ENCODE measurements around the gene GAREM2.

Gene GAREM2

DNA sequence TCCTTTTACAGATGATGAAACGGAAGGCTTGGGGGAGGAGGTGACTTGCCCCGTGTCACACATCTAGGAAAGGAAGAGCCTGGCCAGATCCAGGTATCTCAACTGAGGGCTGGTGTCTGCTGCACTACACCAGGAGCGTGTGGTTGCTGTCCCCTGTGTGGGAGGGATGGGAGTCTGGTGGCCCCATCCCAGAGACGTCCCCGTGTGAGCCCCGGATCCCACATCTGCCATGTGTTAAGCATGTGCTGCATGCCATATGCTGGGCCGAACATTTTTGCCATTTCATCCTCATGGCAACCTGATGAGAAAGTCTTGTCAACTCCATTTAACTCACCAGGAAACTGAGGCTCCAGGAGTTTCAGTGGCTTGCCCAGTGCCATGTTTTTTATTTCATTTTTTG lies 4.2 kb downstream of the GAREM2 start (continued):
- TF ChIP-seq YY1 (tag by site-specific recombination; IDR thresholded peaks at IDR 0.05) (no peak), ZNF221 (tag by site-specific recombination; IDR thresholded peaks at IDR 0.05; ENCODE audit: borderline replicate concordance) (no peak), ZNF747 (tag by site-specific recombination; IDR thresholded peaks at IDR 0.05) (no peak), ZNF654 (tag by site-specific recombination; IDR thresholded peaks at IDR 0.05; ENCODE audit: low read depth) (no peak), SP7 (tag by site-specific recombination; IDR thresholded peaks at IDR 0.05) (no peak)

DNA sequence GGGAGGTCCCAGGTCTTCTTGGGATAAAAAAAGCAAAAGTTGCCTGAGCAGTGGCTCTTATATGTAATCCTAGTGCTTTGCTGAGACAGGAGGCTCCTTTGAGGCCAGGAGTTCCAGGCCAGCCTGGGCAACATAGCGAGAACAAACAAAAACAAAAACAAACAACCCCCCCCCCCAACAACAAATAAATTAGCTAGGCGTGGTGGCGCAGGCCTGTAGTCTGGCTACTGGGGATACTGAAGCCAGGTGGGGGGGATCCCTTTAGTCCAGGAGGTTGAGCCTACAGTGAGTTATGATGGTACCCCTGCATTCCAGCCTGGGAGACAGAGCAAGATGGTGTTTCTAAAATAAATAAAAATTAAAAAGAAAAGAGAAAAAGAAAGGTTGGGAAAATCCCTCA lies 5.4 kb downstream of the GAREM2 start:
- H3K4me3 ChIP-seq (ENCODE audit: low read depth, low read length): no peak overlapping the region
- no peak overlapping the region for H3K27ac ChIP-seq (ENCODE audit: extremely low read depth, low read depth, low read length)
- POLR2A ChIA-PET: no interaction called here
- no peaks in the 10 kb centered on the region for H3K9me3 ChIP-seq (ENCODE audit: control insufficient read depth, insufficient read depth, low read depth, low read length)
- H3K4me1 ChIP-seq (ENCODE audit: control insufficient read depth, insufficient read depth, low read length): no peaks in the 10 kb centered on the region; the same call in 1 of the 2 replicates
- CTCF ChIA-PET: interaction anchor here (0.5 kb wide), 1 partner anchor 230 kb away, joined by 5 read pairs; no protein-coding TSS in a partner anchor
- H3K36me3 ChIP-seq (ENCODE audit: control insufficient read depth in 2 of 2, insufficient read depth in 1 of 2, low read length in 2 of 2): peaks cover 0 to 37% of the 10 kb centered on the region in 2 experiments; a peak in 2 of 3 replicates
- TF ChIP-seq ZNF223 (tag by site-specific recombination; IDR thresholded peaks at IDR 0.05) (no peak), HOXD13 (CRISPR knock-in tag; IDR thresholded peaks at IDR 0.05; ENCODE audit: borderline replicate concordance) (no peak), ZNF324 (tag by site-specific recombination; IDR thresholded peaks at IDR 0.05) (no peak), ZSCAN30 (tag by site-specific recombination; IDR thresholded peaks at IDR 0.05) (no peak), ZNF561 (tag by site-specific recombination; IDR thresholded peaks at IDR 0.05; ENCODE audit: borderline replicate concordance) (no peak), ZNF747 (tag by site-specific recombination; IDR thresholded peaks at IDR 0.05) (no peak), ZNF404 (tag by site-specific recombination; IDR thresholded peaks at IDR 0.05) (no peak), ZNF350 (tag by site-specific recombination; IDR thresholded peaks at IDR 0.05) (no peak), FEZF1 (tag by site-specific recombination; IDR thresholded peaks at IDR 0.05) (no peak), ZNF701 (tag by site-specific recombination; IDR thresholded peaks at IDR 0.05) (no peak)
- TF ChIP-seq, protein P1, sequence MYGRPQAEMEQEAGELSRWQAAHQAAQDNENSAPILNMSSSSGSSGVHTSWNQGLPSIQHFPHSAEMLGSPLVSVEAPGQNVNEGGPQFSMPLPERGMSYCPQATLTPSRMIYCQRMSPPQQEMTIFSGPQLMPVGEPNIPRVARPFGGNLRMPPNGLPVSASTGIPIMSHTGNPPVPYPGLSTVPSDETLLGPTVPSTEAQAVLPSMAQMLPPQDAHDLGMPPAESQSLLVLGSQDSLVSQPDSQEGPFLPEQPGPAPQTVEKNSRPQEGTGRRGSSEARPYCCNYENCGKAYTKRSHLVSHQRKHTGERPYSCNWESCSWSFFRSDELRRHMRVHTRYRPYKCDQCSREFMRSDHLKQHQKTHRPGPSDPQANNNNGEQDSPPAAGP (tag by site-specific recombination; IDR thresholded peaks at IDR 0.05): no peak
- TF ChIP-seq, protein P2, sequence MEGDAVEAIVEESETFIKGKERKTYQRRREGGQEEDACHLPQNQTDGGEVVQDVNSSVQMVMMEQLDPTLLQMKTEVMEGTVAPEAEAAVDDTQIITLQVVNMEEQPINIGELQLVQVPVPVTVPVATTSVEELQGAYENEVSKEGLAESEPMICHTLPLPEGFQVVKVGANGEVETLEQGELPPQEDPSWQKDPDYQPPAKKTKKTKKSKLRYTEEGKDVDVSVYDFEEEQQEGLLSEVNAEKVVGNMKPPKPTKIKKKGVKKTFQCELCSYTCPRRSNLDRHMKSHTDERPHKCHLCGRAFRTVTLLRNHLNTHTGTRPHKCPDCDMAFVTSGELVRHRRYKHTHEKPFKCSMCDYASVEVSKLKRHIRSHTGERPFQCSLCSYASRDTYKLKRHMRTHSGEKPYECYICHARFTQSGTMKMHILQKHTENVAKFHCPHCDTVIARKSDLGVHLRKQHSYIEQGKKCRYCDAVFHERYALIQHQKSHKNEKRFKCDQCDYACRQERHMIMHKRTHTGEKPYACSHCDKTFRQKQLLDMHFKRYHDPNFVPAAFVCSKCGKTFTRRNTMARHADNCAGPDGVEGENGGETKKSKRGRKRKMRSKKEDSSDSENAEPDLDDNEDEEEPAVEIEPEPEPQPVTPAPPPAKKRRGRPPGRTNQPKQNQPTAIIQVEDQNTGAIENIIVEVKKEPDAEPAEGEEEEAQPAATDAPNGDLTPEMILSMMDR (tag by site-specific recombination; IDR thresholded peaks at IDR 0.05): no peak
- TF ChIP-seq, protein P3, sequence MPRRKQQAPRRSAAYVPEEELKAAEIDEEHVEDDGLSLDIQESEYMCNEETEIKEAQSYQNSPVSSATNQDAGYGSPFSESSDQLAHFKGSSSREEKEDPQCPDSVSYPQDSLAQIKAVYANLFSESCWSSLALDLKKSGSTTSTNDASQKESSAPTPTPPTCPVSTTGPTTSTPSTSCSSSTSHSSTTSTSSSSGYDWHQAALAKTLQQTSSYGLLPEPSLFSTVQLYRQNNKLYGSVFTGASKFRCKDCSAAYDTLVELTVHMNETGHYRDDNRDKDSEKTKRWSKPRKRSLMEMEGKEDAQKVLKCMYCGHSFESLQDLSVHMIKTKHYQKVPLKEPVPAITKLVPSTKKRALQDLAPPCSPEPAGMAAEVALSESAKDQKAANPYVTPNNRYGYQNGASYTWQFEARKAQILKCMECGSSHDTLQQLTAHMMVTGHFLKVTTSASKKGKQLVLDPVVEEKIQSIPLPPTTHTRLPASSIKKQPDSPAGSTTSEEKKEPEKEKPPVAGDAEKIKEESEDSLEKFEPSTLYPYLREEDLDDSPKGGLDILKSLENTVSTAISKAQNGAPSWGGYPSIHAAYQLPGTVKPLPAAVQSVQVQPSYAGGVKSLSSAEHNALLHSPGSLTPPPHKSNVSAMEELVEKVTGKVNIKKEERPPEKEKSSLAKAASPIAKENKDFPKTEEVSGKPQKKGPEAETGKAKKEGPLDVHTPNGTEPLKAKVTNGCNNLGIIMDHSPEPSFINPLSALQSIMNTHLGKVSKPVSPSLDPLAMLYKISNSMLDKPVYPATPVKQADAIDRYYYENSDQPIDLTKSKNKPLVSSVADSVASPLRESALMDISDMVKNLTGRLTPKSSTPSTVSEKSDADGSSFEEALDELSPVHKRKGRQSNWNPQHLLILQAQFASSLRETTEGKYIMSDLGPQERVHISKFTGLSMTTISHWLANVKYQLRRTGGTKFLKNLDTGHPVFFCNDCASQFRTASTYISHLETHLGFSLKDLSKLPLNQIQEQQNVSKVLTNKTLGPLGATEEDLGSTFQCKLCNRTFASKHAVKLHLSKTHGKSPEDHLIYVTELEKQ (tag by site-specific recombination; IDR thresholded peaks at IDR 0.05; ENCODE audit: borderline replicate concordance): no peak
- TF ChIP-seq, protein P4, sequence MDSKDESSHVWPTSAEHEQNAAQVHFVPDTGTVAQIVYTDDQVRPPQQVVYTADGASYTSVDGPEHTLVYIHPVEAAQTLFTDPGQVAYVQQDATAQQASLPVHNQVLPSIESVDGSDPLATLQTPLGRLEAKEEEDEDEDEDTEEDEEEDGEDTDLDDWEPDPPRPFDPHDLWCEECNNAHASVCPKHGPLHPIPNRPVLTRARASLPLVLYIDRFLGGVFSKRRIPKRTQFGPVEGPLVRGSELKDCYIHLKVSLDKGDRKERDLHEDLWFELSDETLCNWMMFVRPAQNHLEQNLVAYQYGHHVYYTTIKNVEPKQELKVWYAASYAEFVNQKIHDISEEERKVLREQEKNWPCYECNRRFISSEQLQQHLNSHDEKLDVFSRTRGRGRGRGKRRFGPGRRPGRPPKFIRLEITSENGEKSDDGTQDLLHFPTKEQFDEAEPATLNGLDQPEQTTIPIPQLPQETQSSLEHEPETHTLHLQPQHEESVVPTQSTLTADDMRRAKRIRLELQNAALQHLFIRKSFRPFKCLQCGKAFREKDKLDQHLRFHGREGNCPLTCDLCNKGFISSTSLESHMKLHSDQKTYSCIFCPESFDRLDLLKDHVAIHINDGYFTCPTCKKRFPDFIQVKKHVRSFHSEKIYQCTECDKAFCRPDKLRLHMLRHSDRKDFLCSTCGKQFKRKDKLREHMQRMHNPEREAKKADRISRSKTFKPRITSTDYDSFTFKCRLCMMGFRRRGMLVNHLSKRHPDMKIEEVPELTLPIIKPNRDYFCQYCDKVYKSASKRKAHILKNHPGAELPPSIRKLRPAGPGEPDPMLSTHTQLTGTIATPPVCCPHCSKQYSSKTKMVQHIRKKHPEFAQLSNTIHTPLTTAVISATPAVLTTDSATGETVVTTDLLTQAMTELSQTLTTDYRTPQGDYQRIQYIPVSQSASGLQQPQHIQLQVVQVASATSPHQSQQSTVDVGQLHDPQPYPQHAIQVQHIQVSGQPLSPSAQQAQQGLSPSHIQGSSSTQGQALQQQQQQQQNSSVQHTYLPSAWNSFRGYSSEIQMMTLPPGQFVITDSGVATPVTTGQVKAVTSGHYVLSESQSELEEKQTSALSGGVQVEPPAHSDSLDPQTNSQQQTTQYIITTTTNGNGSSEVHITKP (tag by site-specific recombination; IDR thresholded peaks at IDR 0.05): no peak
- TF ChIP-seq, protein P5, sequence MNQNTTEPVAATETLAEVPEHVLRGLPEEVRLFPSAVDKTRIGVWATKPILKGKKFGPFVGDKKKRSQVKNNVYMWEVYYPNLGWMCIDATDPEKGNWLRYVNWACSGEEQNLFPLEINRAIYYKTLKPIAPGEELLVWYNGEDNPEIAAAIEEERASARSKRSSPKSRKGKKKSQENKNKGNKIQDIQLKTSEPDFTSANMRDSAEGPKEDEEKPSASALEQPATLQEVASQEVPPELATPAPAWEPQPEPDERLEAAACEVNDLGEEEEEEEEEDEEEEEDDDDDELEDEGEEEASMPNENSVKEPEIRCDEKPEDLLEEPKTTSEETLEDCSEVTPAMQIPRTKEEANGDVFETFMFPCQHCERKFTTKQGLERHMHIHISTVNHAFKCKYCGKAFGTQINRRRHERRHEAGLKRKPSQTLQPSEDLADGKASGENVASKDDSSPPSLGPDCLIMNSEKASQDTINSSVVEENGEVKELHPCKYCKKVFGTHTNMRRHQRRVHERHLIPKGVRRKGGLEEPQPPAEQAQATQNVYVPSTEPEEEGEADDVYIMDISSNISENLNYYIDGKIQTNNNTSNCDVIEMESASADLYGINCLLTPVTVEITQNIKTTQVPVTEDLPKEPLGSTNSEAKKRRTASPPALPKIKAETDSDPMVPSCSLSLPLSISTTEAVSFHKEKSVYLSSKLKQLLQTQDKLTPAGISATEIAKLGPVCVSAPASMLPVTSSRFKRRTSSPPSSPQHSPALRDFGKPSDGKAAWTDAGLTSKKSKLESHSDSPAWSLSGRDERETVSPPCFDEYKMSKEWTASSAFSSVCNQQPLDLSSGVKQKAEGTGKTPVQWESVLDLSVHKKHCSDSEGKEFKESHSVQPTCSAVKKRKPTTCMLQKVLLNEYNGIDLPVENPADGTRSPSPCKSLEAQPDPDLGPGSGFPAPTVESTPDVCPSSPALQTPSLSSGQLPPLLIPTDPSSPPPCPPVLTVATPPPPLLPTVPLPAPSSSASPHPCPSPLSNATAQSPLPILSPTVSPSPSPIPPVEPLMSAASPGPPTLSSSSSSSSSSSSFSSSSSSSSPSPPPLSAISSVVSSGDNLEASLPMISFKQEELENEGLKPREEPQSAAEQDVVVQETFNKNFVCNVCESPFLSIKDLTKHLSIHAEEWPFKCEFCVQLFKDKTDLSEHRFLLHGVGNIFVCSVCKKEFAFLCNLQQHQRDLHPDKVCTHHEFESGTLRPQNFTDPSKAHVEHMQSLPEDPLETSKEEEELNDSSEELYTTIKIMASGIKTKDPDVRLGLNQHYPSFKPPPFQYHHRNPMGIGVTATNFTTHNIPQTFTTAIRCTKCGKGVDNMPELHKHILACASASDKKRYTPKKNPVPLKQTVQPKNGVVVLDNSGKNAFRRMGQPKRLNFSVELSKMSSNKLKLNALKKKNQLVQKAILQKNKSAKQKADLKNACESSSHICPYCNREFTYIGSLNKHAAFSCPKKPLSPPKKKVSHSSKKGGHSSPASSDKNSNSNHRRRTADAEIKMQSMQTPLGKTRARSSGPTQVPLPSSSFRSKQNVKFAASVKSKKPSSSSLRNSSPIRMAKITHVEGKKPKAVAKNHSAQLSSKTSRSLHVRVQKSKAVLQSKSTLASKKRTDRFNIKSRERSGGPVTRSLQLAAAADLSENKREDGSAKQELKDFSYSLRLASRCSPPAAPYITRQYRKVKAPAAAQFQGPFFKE (tag by site-specific recombination; IDR thresholded peaks at IDR 0.05; ENCODE audit: borderline replicate concordance): no peak
